ENCODE data around the gene PCDHGB7.
"Not testable (repeated sequence)": the region's sequence is repeated elsewhere in the genome, so short reads cannot be mapped to it uniquely, and the experiment has no call there.

The PCDHGB7 gene

DNA sequence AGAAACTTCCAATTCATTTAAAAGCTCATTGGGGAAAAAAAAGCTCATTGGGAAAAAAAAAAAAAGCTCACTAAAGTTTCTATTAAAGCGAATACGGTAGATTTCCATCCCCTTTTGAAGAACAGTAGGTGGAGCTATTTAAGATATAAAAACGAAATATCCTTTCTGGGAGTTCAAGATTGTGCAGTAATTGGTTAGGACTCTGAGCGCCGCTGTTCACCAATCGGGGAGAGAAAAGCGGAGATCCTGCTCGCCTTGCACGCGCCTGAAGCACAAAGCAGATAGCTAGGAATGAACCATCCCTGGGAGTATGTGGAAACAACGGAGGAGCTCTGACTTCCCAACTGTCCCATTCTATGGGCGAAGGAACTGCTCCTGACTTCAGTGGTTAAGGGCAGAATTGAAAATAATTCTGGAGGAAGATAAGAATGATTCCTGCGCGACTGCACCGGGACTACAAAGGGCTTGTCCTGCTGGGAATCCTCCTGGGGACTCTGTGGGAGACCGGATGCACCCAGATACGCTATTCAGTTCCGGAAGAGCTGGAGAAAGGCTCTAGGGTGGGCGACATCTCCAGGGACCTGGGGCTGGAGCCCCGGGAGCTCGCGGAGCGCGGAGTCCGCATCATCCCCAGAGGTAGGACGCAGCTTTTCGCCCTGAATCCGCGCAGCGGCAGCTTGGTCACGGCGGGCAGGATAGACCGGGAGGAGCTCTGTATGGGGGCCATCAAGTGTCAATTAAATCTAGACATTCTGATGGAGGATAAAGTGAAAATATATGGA lies 13.0 kb downstream of the PCDHGB7 start, which contains the start of gene PCDHGA12:
TSS of gene PCDHGA12 (plus strand) at position 176 of the 782 bp plus-strand sequence. CDS start at position 429, 253 bp downstream.
- no peak for DNase-seq

DNA sequence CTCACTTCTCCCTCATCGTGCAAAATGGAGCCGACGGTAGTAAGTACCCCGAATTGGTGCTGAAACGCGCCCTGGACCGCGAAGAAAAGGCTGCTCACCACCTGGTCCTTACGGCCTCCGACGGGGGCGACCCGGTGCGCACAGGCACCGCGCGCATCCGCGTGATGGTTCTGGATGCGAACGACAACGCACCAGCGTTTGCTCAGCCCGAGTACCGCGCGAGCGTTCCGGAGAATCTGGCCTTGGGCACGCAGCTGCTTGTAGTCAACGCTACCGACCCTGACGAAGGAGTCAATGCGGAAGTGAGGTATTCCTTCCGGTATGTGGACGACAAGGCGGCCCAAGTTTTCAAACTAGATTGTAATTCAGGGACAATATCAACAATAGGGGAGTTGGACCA lies 13.8 kb downstream of the PCDHGB7 start:
- DNase-seq, result no peak

DNA sequence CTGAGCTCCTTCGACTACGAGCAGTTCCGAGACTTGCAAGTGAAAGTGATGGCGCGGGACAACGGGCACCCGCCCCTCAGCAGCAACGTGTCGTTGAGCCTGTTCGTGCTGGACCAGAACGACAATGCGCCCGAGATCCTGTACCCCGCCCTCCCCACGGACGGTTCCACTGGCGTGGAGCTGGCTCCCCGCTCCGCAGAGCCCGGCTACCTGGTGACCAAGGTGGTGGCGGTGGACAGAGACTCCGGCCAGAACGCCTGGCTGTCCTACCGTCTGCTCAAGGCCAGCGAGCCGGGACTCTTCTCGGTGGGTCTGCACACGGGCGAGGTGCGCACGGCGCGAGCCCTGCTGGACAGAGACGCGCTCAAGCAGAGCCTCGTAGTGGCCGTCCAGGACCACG lies 14.8 kb downstream of the PCDHGB7 start:
- DNase-seq, result not testable (repeated sequence)

DNA sequence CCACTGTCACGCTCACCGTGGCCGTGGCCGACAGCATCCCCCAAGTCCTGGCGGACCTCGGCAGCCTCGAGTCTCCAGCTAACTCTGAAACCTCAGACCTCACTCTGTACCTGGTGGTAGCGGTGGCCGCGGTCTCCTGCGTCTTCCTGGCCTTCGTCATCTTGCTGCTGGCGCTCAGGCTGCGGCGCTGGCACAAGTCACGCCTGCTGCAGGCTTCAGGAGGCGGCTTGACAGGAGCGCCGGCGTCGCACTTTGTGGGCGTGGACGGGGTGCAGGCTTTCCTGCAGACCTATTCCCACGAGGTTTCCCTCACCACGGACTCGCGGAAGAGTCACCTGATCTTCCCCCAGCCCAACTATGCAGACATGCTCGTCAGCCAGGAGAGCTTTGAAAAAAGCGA lies 15.2 kb downstream of the PCDHGB7 start:
- DNase-seq, result not testable (repeated sequence)

DNA sequence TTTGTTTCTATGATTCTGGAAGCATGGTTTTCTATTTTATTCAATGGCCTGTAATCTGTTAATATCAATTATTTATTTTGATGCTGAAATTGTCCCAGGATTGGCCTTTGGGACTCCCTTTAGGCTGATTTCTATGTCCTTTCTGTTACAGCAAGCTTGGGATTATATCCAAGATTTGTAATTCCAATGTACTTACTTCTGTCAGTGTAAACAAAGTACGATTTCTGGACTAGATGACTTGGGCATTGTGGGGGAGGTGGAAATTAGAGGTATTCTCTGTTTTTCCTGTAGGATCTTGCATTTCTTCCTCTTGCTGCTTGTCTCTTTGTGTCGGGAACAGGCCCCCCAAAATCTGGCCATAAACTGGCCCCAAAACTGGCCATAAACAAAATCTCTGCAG lies 16.5 kb downstream of the PCDHGB7 start:
- DNase-seq, result no peak

DNA sequence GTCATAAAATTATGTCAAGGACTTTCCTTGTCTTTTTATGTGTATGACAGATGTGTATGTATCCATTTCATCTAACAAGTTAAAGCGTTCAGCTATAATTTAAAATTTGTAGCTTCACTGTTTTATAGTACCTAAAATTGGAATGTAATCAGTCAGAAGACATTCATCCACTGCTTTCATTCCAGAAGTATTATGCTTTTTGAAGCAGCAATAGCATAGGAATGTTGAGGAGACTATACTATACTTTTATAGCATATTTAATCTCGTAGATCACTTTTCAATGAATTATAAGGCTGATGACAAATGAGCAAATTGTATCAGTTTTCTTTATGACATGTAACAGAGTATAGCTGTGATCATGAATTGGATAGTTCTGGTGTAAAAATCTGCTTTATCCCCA lies 19.7 kb downstream of the PCDHGB7 start:
- DNase-seq, result no peak

DNA sequence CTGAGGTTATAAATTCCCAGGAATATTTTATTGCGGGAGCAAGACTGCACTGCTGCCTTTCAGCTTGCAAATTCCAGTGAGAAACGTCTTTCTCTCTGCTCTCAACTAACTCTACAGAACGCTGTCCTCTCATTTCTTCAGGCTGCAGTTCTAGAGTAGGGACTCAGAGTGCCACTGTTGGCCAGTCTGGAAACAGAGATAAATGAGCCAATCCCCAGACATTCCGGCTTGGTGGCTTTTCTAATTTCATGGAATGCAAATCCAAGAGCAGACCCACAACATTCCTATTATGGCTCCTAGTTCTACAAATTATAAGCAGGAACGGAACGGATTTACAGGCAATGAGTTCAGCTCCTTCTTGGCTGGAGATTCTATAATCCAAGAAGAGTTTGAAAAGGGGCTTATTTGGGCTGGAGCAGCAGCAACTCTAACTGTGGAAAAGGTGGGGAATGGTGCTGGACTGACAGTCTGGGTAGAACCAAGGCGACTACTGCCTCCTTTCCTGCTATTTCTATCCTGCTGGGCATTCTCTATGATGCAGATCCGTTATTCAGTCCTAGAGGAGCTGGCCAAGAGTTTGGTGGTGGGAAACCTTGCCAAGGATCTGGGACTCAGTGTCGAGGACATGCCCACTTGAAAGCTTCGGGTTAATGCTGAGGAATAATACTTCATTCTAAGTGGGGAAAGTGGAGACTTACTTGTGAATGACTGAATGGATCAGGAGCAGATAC lies 22.1 kb downstream of the PCDHGB7 start:
- DNase-seq, result no peak

DNA sequence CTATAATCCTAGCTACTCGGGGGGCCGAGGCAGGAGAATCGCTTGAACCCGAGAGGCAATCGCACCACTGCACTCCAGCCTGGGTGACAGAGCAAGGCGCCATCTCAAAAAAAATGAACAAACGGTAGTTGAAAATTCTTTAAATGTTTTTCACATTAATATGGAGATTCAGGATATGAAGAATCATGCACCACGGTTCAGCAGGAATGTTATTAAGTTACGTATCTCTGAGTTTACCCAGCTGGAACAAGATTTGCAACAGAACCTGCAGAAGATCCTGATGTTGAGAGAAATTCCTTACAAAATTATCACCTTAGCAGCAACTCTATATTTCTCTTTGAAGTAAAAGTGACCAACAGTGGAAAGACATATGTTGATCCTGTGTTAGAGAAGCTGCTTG lies 22.9 kb downstream of the PCDHGB7 start:
- no peak for DNase-seq

DNA sequence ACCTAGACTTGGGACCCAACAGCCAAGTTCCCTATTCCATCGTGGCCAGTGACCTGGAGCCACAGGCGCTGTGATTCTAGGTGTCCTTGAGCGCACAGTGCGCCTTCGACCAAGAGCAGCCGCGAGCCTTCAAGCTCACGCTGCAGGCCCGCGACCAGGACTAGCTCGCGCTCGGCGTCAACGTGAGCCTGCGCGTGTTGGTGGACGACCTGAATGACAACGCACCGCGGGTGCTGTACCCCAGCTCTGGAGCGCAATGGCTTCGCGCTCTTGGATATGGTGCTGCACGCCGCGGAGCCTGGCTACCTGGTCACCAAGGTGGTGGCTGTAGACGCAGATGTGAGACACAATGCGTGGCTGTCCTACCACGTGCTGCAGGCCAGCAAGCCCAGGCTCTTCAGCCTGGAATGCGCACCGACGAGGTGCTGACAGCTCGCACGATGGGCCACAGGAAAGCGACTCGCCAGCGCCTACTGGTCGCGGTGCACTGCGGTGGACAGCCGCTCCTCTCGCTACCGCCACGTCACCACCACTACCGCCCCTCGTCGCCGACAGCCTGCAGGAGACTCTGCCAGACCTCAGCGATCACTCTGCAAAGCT lies 24.2 kb downstream of the PCDHGB7 start:
- no peak for DNase-seq

DNA sequence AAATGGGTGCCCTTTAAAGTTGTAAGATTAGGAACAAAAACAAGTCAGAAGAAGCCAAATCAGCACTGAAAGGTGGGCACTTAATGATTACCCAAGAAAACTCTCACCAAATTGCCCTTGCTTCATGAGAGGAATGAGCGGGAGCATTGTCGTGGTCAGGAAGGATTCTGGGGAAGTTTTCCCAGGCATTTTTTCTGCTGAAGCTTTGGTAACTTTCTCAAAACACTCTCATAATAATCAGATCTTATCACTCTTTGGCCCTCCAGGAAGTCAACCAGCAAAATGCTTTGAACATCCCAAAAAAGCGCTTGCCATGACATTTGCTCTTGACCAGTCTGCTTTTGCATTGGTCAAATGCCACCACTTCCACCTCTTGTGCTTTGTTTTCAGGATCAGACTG lies 47.9 kb downstream of the PCDHGB7 start:
- no peak for DNase-seq
